NCI-H1417 treated with DMSO at 0.1 percent for 48 hours (cell line): Measurements from ENCODE around the gene HIC1.

ENCODE experiments used
- DNase-seq: peaks from one replicate; lab custom pipeline; 2025; lab: John Stamatoyannopoulos, UW

Gene HIC1

GRCh38 chr17:2047590-2047989 lies 7.3 kb upstream of the HIC1 start:
- no peak for DNase-seq

GRCh38 chr17:2048805-2049204 lies 6.1 kb upstream of the HIC1 start:
- no peak for DNase-seq

- DNase-seq = no peak
Observed at GRCh38 chr17:2049333-2050299, 5.3 kb upstream of the HIC1 start.

- no peak for DNase-seq
Observed at GRCh38 chr17:2050300-2051060, 4.4 kb upstream of the HIC1 start.

- no peak for DNase-seq
Observed at GRCh38 chr17:2051061-2051932, 3.6 kb upstream of the HIC1 start.

- no peak for DNase-seq
Observed at GRCh38 chr17:2051933-2052559, 2.9 kb upstream of the HIC1 start.

- no peak for DNase-seq
Observed at GRCh38 chr17:2053380-2054261, 1.3 kb upstream of the HIC1 start.

- DNase-seq = no peak
Observed at GRCh38 chr17:2054262-2054511, 716 bp upstream of the HIC1 start.

GRCh38 chr17:2055292-2056205 lies 646 bp downstream of the HIC1 start:
- no peak for DNase-seq

GRCh38 chr17:2056206-2057174 lies 1.6 kb downstream of the HIC1 start:
- DNase-seq = no peak

- DNase-seq = no peak
Observed at GRCh38 chr17:2057175-2057759, 2.4 kb downstream of the HIC1 start.

GRCh38 chr17:2057760-2058585 lies 3.1 kb downstream of the HIC1 start:
- no peak for DNase-seq

GRCh38 chr17:2058586-2059546 lies 4.0 kb downstream of the HIC1 start:
- no peak for DNase-seq

- DNase-seq = no peak
Observed at GRCh38 chr17:2059547-2060384, 4.9 kb downstream of the HIC1 start.

- DNase-seq = no peak
Observed at GRCh38 chr17:2060385-2060658, 5.4 kb downstream of the HIC1 start.
